Pancreas (tissue), 10 donors: Measurements from ENCODE around the gene ANO7. TPM values are rescaled to one million over a fixed set of nuclear protein-coding genes. Genes with fewer than 3 reads are reported as not detected.

ENCODE experiments used
- ATAC-seq, 4 donors: fragments of 200-7000 bp; cut with Tn5 transposase; one replicate each; pipeline versions ENCODE4 v1.8.0 to v1.9.1; 2020; ENCODE audit warnings: mild to moderate bottlenecking in 4 of 4, moderate library complexity in 4 of 4
- DNase-seq, 6 donors: peaks; one replicate each; pipeline ENCODE4 v3.0.0-alpha.2; 2020
- FAIRE-seq: peaks from 2 replicates; lab custom pipeline; 2012; peaks lifted over from hg19 to GRCh38; lab: Jason Lieb, UNC
- H3K27ac ChIP-seq, 4 donors: fragments of 200-600 bp; sonication (generic); 1 replicate in 3 of 4; 2 replicates in 1 of 4; pipeline versions ENCODE4 v1.5.0 to v1.8.0; 2020
- H3K27me3 ChIP-seq, 4 donors: fragments of 200-600 bp; one replicate each; pipeline ENCODE4 v1.8.0; 2021
- H3K36me3 ChIP-seq, 3 donors: fragments of 200-600 bp; sonication (generic) in 1 of 3; one replicate each; pipeline versions ENCODE4 v1.5.0 to v1.8.0; 2020 to 2021
- H3K4me1 ChIP-seq, 3 donors: fragments of 200-600 bp; one replicate each; pipeline ENCODE4 v1.8.0; 2021
- H3K4me3 ChIP-seq, 4 donors: fragments of 200-600 bp; sonication (generic) in 2 of 4; one replicate each; pipeline versions ENCODE4 v1.5.0 to v1.8.0; 2020 to 2021
- H3K9me3 ChIP-seq, 4 donors: fragments of 200-600 bp; one replicate each; pipeline ENCODE4 v1.8.0; 2021
- WGBS, 2 donors: extraction: QIAGEN DNeasy Blood & Tissue Kit; methylation state at CpG; one replicate each; pipeline ENCODE4 v1.1.7; 2013; 5-methylcytosine and 5-hydroxymethylcytosine counted together
- intact Hi-C, 3 donors: fragments of 100-400 bp; cut with DNase I; formaldehyde crosslinking; loops; one replicate each; pipeline versions ENCODE4 v1.11.1 to v1.14.2; 2022
- polyA plus RNA-seq, 2 donors: library from polyadenylated mRNA; stranded (reverse); fragments of 200-250 nt; gene quantifications; one replicate each; pipeline ENCODE4 v1.2.3, GENCODE V29; 2013
- total RNA-seq, 6 donors: library from RNA; stranded (reverse); fragmentation: NEBNext Ultra II Directional in 4 of 6; extraction: Animal tissue kit (Norgen Biotek cat#: 25700) in 4 of 6; gene quantifications; one replicate each; pipeline versions ENCODE4 v1.2.1 to v1.2.4, GENCODE V29; 2021 to 2023
- TF ChIP-seq, protein P1 (sequence below), 4 donors: fragments of 200-600 bp; sonication (generic) in 3 of 4; IDR thresholded peaks; one replicate each; pipeline versions ENCODE4 v1.5.0 to v1.8.0; 2021; ENCODE audit warnings: antibody characterized with exemption in 4 of 4
- donor health status: healthy with polysubstance abuse.
- donor health status: DM: no; HTN: no; CAD: no; lungs with moderate emphysema.
- donor health status: DM: no; HTN: no; CAD: no.
- donor health status: control.
- donor health status: control.
- donor health status: Bipolar disorder and iron deficiency.
- donor health status: DM: yes; HTN: yes; CAD: no.
- donor health status: DM: no; HTN: no; CAD: no.
- donor health status: DM: no; HTN: no; CAD: no.
- donor health status: DM: yes; HTN: yes; CAD: no.

Gene ANO7
- total and polyA plus RNA-seq, 8 donors, result 0.66 to 1.8 (median 1.1) TPM

DNA sequence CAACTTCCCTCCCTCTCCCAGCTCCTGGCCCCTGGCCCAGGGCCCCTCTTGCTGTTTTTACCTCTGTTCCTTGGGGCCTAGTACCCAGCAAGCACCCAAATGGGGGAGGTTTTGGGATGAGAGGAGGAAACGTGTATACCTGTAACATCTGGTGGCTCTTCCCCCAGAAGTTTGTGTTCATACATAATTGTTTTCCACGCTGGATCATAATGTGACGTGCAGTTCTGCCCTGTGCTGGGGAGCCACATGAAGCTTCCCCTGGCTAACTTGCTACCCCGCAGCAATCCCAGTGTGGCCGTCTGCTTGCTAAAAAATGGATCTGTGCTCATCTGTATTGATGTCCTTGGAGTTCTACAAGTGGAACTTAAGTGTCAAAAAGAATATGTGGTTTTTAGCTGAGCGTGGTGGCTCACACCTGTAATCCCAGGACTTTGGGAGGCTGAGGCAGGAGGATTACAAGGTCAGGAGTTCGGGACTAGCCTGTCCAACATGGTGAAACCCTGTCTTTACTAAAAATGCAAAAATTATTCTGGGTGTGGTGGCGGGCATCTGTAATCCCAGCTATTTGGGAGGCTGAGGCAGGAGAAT, 36.5 kb downstream of the ANO7 start:
- peaks cover 2 to 35% (median 28%) of the 10 kb centered on the region in 3 donors for H3K36me3 ChIP-seq
- H3K27me3 ChIP-seq, result no peaks in the 10 kb centered on the region
- H3K27ac ChIP-seq, result no peak overlapping the region
- H3K4me3 ChIP-seq, result no peak overlapping the region
- ATAC-seq (no peak), DNase-seq (peak in 2 of 6 donors; percentile 9 to 33), FAIRE-seq (no peak)
- TF ChIP-seq, protein P1, sequence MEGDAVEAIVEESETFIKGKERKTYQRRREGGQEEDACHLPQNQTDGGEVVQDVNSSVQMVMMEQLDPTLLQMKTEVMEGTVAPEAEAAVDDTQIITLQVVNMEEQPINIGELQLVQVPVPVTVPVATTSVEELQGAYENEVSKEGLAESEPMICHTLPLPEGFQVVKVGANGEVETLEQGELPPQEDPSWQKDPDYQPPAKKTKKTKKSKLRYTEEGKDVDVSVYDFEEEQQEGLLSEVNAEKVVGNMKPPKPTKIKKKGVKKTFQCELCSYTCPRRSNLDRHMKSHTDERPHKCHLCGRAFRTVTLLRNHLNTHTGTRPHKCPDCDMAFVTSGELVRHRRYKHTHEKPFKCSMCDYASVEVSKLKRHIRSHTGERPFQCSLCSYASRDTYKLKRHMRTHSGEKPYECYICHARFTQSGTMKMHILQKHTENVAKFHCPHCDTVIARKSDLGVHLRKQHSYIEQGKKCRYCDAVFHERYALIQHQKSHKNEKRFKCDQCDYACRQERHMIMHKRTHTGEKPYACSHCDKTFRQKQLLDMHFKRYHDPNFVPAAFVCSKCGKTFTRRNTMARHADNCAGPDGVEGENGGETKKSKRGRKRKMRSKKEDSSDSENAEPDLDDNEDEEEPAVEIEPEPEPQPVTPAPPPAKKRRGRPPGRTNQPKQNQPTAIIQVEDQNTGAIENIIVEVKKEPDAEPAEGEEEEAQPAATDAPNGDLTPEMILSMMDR (IDR thresholded peaks at IDR 0.05), result no peak
- no peaks in the 10 kb centered on the region for H3K4me1 ChIP-seq
- no peaks in the 10 kb centered on the region for H3K9me3 ChIP-seq
- 73 to 76% methylated on average over 8 of the region's 8 CpGs for WGBS, 2 donors
- intact Hi-C loops, result no loop called here

DNA sequence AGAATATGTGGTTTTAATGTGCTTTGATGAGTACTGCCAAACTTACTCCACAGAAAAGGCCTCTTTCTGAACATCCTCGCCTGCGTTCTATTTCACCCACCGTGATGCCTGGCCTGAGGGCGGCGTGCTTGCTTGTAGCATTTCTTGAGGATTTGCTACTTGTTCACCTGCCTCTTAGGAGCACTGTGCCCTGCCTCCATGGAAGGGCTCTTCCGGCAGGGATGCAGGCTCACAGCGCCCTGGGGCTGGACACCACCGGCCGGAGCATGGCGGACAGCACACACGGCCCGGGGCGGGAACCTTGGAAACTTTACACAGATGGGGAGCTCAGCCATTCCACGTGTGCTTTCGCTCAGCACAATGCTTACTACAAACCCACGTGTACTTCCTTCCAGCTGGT, 37.1 kb downstream of the ANO7 start:
- H3K27ac ChIP-seq, result no peak overlapping the region
- 75 to 79% methylated on average over 16 of the region's 16 CpGs for WGBS, 2 donors
- TF ChIP-seq, protein P1 (IDR thresholded peaks at IDR 0.05), result no peak
- H3K4me3 ChIP-seq, result no peak overlapping the region
- ATAC-seq (no peak), FAIRE-seq (no peak), DNase-seq (peak in 3 of 6 donors; percentile 16 to 54 (median 47))
- H3K9me3 ChIP-seq, result no peaks in the 10 kb centered on the region
- H3K4me1 ChIP-seq, result no peaks in the 10 kb centered on the region
- H3K36me3 ChIP-seq, result peaks cover 7 to 41% (median 34%) of the 10 kb centered on the region in 3 donors
- no peaks in the 10 kb centered on the region for H3K27me3 ChIP-seq
- intact Hi-C loops, result no loop called here

DNA sequence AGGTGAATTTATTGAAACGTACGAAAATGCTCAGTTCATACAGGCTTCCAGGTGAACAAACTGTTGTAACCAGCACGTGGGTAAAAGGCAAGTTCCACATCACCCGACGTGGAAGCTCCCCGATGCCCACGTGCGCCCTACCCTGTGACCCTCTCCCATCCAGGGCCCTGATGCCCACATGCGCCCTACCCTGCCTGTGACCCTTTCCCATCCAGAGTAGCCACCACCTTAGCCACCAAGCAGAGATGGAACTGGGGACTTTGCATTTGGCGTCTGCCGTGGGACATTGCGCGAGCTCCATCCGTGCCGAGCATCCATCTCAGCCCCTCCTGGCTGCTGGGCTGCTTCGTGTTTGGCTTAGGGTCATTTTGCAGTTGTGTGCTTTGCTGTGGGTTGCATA, 37.5 kb downstream of the ANO7 start:
- Histone ChIP-seq H3K4me1 (no peaks in the 10 kb centered on the region), H3K9me3 (no peaks in the 10 kb centered on the region), H3K36me3 (peaks cover 11 to 45% (median 38%) of the 10 kb centered on the region in 3 donors), H3K27ac (no peak overlapping the region), H3K4me3 (no peak overlapping the region), H3K27me3 (no peaks in the 10 kb centered on the region)
- WGBS, 2 donors, result 90 to 92% methylated on average over 16 of the region's 16 CpGs
- DNase-seq, result peak in 3 of 6 donors; percentile 9 to 41 (median 37)
- TF ChIP-seq, protein P1 (IDR thresholded peaks at IDR 0.05), result no peak
- no peak for ATAC-seq
- no peak for FAIRE-seq
- intact Hi-C loops, result no loop called here

DNA sequence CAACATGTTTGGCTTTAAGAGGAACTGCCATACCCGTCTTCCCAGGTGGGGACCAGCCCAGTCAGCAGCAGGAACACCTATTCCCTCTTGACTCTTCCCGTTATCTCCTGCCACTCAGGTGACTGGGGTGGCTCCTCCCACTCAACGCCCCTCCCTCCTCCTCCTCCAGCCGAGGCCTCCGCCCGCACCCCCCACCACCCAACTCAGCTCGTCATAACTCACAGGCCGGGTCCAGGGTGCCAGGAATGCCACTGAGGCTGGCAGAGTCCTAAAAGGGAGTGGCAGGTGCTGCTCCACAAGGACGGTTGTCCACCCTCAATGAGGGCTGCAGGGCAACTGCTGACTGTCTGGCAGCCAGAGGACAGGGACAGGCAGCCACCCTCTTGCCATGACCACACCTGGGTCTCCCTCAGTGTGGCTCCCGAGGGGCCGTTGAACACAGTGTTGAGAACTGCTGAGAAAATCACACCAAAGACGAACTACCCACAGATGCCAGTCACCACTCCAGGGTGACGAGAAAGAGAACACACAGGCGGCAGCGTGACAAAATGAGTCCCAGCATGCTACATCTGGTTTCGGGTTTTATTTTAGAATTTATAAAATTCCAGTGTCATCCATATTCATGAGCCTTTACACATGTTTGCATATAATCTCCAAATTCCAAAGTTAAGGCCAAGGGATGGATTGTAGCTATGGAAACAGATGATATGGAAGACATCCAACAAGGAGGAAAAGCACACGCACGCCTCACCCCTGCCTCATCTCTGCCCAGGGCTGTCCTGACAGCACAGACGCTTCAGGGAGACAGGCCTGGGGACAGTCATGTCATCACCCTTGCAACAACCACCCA, 38.5 kb downstream of the ANO7 start:
- H3K4me3 ChIP-seq, result no peak overlapping the region
- WGBS, 2 donors, result 80 to 82% methylated on average over 19 of the region's 19 CpGs
- no peak overlapping the region for H3K27ac ChIP-seq
- DNase-seq, result peak in 2 of 6 donors; percentile 48 to 76
- no peaks in the 10 kb centered on the region for H3K27me3 ChIP-seq
- intact Hi-C loops, result no loop called here
- H3K9me3 ChIP-seq, result no peaks in the 10 kb centered on the region
- ATAC-seq, result no peak
- no peaks in the 10 kb centered on the region for H3K4me1 ChIP-seq
- no peak for FAIRE-seq
- peaks cover 11 to 53% (median 46%) of the 10 kb centered on the region in 3 donors for H3K36me3 ChIP-seq
- TF ChIP-seq, protein P1 (IDR thresholded peaks at IDR 0.05), result no peak
